K562 (cell line): ENCODE measurements around the gene NSMF. TPM values are rescaled to one million over a fixed set of nuclear protein-coding genes. Genes with fewer than 3 reads are reported as not detected.

Experiments
- ATAC-seq: fragments of 200-7000 bp; cut with Tn5 transposase; 3 replicates; pipeline ENCODE4 v1.9.1; 2020; ENCODE audit warnings: moderate library complexity
- BruUV-seq: library from RNA; stranded (reverse); fragments of 400-500 nt; replicated peaks from 2 replicates; lab custom pipeline; 2021; lab: Mats Ljungman, UMichigan
- CTCF ChIA-PET: fragments of 300-600 bp; formaldehyde crosslinking; extraction: SDS; loops from one replicate; lab custom pipeline; 2021; ENCODE audit warnings: low intra/inter-chr PET ratio; lab: Yijun Ruan, JAX
- POLR2A ChIA-PET: fragments of 300-600, 350-650 bp; sonication (Branson Sonifier 250); formaldehyde crosslinking; extraction: SDS; loops from one replicate; lab custom pipeline; 2021; ENCODE audit warnings: antibody characterized with exemption, inconsistent platforms; lab: Yijun Ruan, JAX
- DNase-seq, 4 experiments: peaks; one replicate each; pipeline versions ENCODE4 v3.0.0 to v3.0.0-alpha.2; 2011 to 2018; ENCODE audit warnings: low spot score in 3 of 4, mixed read lengths in 3 of 4; ENCODE audit errors: extremely low read depth in 1 of 4
- FAIRE-seq: peaks from 2 replicates; lab custom pipeline; 2011; peaks lifted over from hg19 to GRCh38; lab: Jason Lieb, UNC
- H2AFZ ChIP-seq: 2 replicates; pipeline ENCODE4 v1.6.0; 2011; ENCODE audit warnings: low read depth, low read length, control low read depth, inconsistent platforms
- H3K27ac ChIP-seq: fragments of 200-600 bp; 3 replicates; pipeline ENCODE4 v1.8.0; 2011; ENCODE audit warnings: low read depth, mild to moderate bottlenecking, control low read depth, inconsistent platforms, low read length, moderate library complexity, mixed read lengths; ENCODE audit errors: extremely low read depth
- H3K27me3 ChIP-seq, 2 experiments: fragments of 300-600 bp in 1 of 2; 2 replicates in 1 of 2; 3 replicates in 1 of 2; pipeline versions ENCODE4 v1.6.0 to v1.8.0; 2011; ENCODE audit warnings: inconsistent platforms in 2 of 2, low read length in 2 of 2, mild to moderate bottlenecking in 1 of 2, mixed read lengths in 1 of 2, moderate library complexity in 1 of 2; ENCODE audit not compliant: control insufficient read depth in 2 of 2, insufficient read depth in 2 of 2
- H3K36me3 ChIP-seq: fragments of 300-600 bp; 3 replicates; pipeline ENCODE4 v1.8.0; 2011; ENCODE audit warnings: mild to moderate bottlenecking, low read length, inconsistent platforms; ENCODE audit not compliant: control insufficient read depth, insufficient read depth
- H3K4me1 ChIP-seq, 2 experiments: fragments of 200-600 bp in 1 of 2; replicated peaks in 1 of 2; 2 replicates in 1 of 2; 3 replicates in 1 of 2; pipeline versions ENCODE4 v1.5.1 to v1.8.0; 2011; ENCODE audit warnings: inconsistent platforms in 2 of 2, low read length in 2 of 2, mild to moderate bottlenecking in 1 of 2, mixed read lengths in 1 of 2, moderate library complexity in 1 of 2; ENCODE audit not compliant: control insufficient read depth in 2 of 2, insufficient read depth in 2 of 2
- H3K4me2 ChIP-seq: 2 replicates; pipeline ENCODE4 v1.6.1; 2011; ENCODE audit warnings: low read length, control low read depth, inconsistent platforms, mixed read lengths; ENCODE audit not compliant: insufficient read depth
- H3K4me3 ChIP-seq: fragments of 200-600 bp; sonication (generic), shearing (Covaris generic); 2 replicates; pipeline ENCODE4 v1.5.1; 2016; ENCODE audit warnings: control low read depth, inconsistent platforms
- H3K79me2 ChIP-seq: fragments of 200-600 bp; 3 replicates; pipeline ENCODE4 v1.8.0; 2011; ENCODE audit warnings: low read length, inconsistent platforms; ENCODE audit not compliant: control insufficient read depth, insufficient read depth
- H3K9ac ChIP-seq, 2 experiments: 2 replicates each; pipeline versions ENCODE4 v1.6.0 to v1.6.1; 2011; ENCODE audit warnings: low read depth in 2 of 2, low read length in 2 of 2, control low read depth in 1 of 2, inconsistent platforms in 1 of 2, mild to moderate bottlenecking in 1 of 2, mixed read lengths in 1 of 2; ENCODE audit not compliant: insufficient read depth in 1 of 2
- H3K9me1 ChIP-seq: one replicate; pipeline ENCODE4 v1.6.0; 2011; ENCODE audit warnings: inconsistent platforms, mild to moderate bottlenecking, low read length, moderate library complexity; ENCODE audit not compliant: control insufficient read depth, insufficient read depth
- H3K9me3 ChIP-seq: replicated peaks from 2 replicates; pipeline ENCODE4 v1.5.1; 2011; ENCODE audit warnings: low read depth, low read length, inconsistent platforms; ENCODE audit not compliant: control insufficient read depth, insufficient read depth
- H4K20me1 ChIP-seq: replicated peaks from 2 replicates; pipeline ENCODE4 v1.6.1; 2011; ENCODE audit warnings: low read length, inconsistent platforms, mixed read lengths; ENCODE audit not compliant: control insufficient read depth, insufficient read depth
- FOXJ3 ChIP-seq: sonication (generic); formaldehyde crosslinking; IDR thresholded peaks from 2 replicates; pipeline ENCODE4 v1.4.0; 2020; ENCODE audit warnings: mild to moderate bottlenecking, missing genetic modification reagents
- SRSF9 ChIP-seq: fragments of 200-400 bp; formaldehyde crosslinking; IDR thresholded peaks from 2 replicates; pipeline ENCODE4 v1.6.1; 2017; ENCODE audit warnings: low read depth, low read length, borderline replicate concordance
- ZNF518B ChIP-seq: fragments of 250-450 bp; sonication (Bioruptor Pico); IDR thresholded peaks from 2 replicates; pipeline ENCODE4 v1.5.0; 2021; ENCODE audit warnings: mild to moderate bottlenecking, moderate library complexity
- WGBS: fragments of 100-300 bp; shearing (Covaris generic); methylation state at CpG from one replicate; pipeline ENCODE4 v1.1.6; 2016; ENCODE audit warnings: low coverage, mixed read lengths; ENCODE audit not compliant: insufficient coverage; ENCODE audit errors: missing lambda C conversion rate; 5-methylcytosine and 5-hydroxymethylcytosine counted together
- in situ Hi-C: fragments of 300-500 bp; cut with MboI; formaldehyde crosslinking; loops from 4 replicates; pipeline ENCODE4 v1.15.0; 2018; ENCODE audit warnings: inconsistent platforms, mixed read lengths
- intact Hi-C: fragments of 100-400 bp; cut with micrococcal nuclease; formaldehyde crosslinking; loops from 2 replicates; pipeline ENCODE4 v1.14.2; 2022
- polyA plus RNA-seq, 8 experiments: library from polyadenylated mRNA; depleted of rRNA in 4 of 8; stranded (reverse) in 5 of 8; unstranded in 3 of 8; fragments of >200 nt; fragmentation: Nextera tagmentation in 2 of 8; fragmentation: Illumina TruSeq in 1 of 8; extraction: Ambion mirVana in 2 of 8; extraction: Trizol in 1 of 8; gene quantifications; 2 replicates each; pipeline versions ENCODE4 v1.2.1 to v1.2.3, GENCODE V29; 2011 to 2014; ENCODE audit warnings: inconsistent platforms in 1 of 8, missing spikeins in 1 of 8
- total RNA-seq, 7 experiments: library from RNA; depleted of rRNA in 6 of 7; stranded (reverse); fragments of >200 nt in 6 of 7; fragmentation: Illumina TruSeq in 2 of 7; extraction: Trizol in 2 of 7; gene quantifications; 2 replicates each; pipeline versions ENCODE4 v1.2.1 to v1.2.3, GENCODE V29; 2011 to 2021; ENCODE audit warnings: low replicate concordance in 1 of 7
- TF ChIP-seq, protein P1 (sequence below): fragments of 200-800 bp; sonication (Bioruptor generic); IDR thresholded peaks from 2 replicates; pipeline ENCODE4 v1.6.1; 2017; ENCODE audit warnings: missing genetic modification characterization, missing compliant biosample characterization

NSMF gene
- total and polyA plus RNA-seq, 9 of the 15 experiments (the other 6 are each of a cell fraction or from before 2014, with no cell fraction given), result 0.20 to 82.7 (median 29.3) TPM

DNA sequence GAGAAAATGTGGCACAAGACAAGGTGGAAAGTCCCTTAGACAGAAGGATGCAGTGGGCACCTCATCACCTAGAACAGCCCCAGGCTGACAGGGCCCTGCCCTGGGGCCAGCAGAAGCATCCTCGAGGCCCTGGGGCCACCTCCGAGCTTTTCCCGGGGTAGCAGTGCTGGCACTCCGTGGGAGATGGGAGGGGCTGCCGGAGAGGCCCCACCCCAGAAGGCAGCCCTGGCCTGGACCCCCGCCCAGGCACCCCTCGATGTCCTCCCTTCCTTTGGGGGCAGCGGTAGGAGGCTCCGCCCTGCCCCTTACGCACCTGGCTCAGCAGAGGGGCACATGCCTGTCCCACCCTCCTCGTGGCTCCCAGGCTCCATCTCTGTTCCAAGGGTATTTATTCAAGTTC is 17.7 kb upstream of the NSMF start:
- peaks cover 3 to 44% of the 10 kb centered on the region in 2 experiments for H3K4me1 ChIP-seq
- no peak overlapping the region for H3K4me2 ChIP-seq
- FAIRE-seq (no peak), DNase-seq (no peak), ATAC-seq (no peak)
- no peak overlapping the region for H2AFZ ChIP-seq
- H3K4me3 ChIP-seq, result no peak overlapping the region
- no peaks in the 10 kb centered on the region for H4K20me1 ChIP-seq
- ChIA-PET POLR2A (no interaction called here), CTCF (no interaction called here)
- no peaks in the 10 kb centered on the region for H3K27me3 ChIP-seq
- H3K36me3 ChIP-seq, result no peaks in the 10 kb centered on the region
- H3K27ac ChIP-seq, result no peak overlapping the region
- TF ChIP-seq FOXJ3 (CRISPR knock-in tag), result no peak
- TF ChIP-seq, protein P1, sequence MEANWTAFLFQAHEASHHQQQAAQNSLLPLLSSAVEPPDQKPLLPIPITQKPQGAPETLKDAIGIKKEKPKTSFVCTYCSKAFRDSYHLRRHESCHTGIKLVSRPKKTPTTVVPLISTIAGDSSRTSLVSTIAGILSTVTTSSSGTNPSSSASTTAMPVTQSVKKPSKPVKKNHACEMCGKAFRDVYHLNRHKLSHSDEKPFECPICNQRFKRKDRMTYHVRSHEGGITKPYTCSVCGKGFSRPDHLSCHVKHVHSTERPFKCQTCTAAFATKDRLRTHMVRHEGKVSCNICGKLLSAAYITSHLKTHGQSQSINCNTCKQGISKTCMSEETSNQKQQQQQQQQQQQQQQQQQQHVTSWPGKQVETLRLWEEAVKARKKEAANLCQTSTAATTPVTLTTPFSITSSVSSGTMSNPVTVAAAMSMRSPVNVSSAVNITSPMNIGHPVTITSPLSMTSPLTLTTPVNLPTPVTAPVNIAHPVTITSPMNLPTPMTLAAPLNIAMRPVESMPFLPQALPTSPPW (CRISPR knock-in tag), result no peak
- TF ChIP-seq SRSF9, result no peak
- TF ChIP-seq ZNF518B (CRISPR knock-in tag), result no peak
- H3K9me3 ChIP-seq, result peaks cover 10% of the 10 kb centered on the region
- H3K9me1 ChIP-seq, result no peaks in the 10 kb centered on the region
- H3K9ac ChIP-seq, result no peak overlapping the region
- intact Hi-C loops, result no loop called here
- no TSS peak for BruUV-seq
- in situ Hi-C loops, result no loop called here
- no peaks in the 10 kb centered on the region for H3K79me2 ChIP-seq
- WGBS, result 58% methylated on average over 7 of the region's 11 CpGs
